ELR (cell line): ENCODE data around the gene EXOC3L4.
"Not testable (repeated sequence)": the region's sequence is repeated elsewhere in the genome, so short reads cannot be mapped to it uniquely, and the experiment has no call there.

Experiments used
- DNase-seq: peaks from one replicate; pipeline ENCODE4 v3.0.0-alpha.2; 2015; ENCODE audit warnings: low read depth

Gene EXOC3L4

GRCh38 chr14:103105580-103106150 is 11.1 kb downstream of the EXOC3L4 start:
- no peak for DNase-seq

- no peak for DNase-seq
These were observed 12.9 kb downstream of the EXOC3L4 start for GRCh38 chr14:103107455-103107854.

GRCh38 chr14:103107941-103108748 is 13.6 kb downstream of the EXOC3L4 start:
- DNase-seq = no peak

GRCh38 chr14:103108749-103109207 is 14.3 kb downstream of the EXOC3L4 start:
- peak; percentile 77 for DNase-seq

- DNase-seq = peak; percentile 96
These were observed 15.3 kb downstream of the EXOC3L4 start for GRCh38 chr14:103109535-103110441.

GRCh38 chr14:103110681-103111231 is 16.2 kb downstream of the EXOC3L4 start:
- DNase-seq = no peak

- DNase-seq = no peak
These were observed 16.8 kb downstream of the EXOC3L4 start for GRCh38 chr14:103111232-103111868.

- no peak for DNase-seq
These were observed 18.1 kb downstream of the EXOC3L4 start for GRCh38 chr14:103112400-103113243.

GRCh38 chr14:103113303-103113702 is 18.8 kb downstream of the EXOC3L4 start:
- DNase-seq = no peak

GRCh38 chr14:103113774-103114173 is 19.2 kb downstream of the EXOC3L4 start:
- no peak for DNase-seq

- not testable (repeated sequence) for DNase-seq
These were observed 20.7 kb downstream of the EXOC3L4 start for GRCh38 chr14:103115086-103115679.

- peak; percentile 68 for DNase-seq
These were observed 21.5 kb downstream of the EXOC3L4 start for GRCh38 chr14:103115845-103116572.

GRCh38 chr14:103116636-103117035 is 22.1 kb downstream of the EXOC3L4 start:
- DNase-seq = no peak

GRCh38 chr14:103117499-103117898 is 23.0 kb downstream of the EXOC3L4 start:
- not testable (repeated sequence) for DNase-seq

- no peak for DNase-seq
These were observed 23.6 kb downstream of the EXOC3L4 start for GRCh38 chr14:103118018-103118662.

GRCh38 chr14:103118663-103119404 is 24.3 kb downstream of the EXOC3L4 start:
- no peak for DNase-seq

- not testable (repeated sequence) for DNase-seq
These were observed 25.0 kb downstream of the EXOC3L4 start for GRCh38 chr14:103119527-103119926.

GRCh38 chr14:103121121-103121845 is 26.8 kb downstream of the EXOC3L4 start:
- DNase-seq = no peak
